ENCODE measurements around the gene WDR31. TPM values are rescaled to one million over a fixed set of nuclear protein-coding genes. Genes with fewer than 3 reads are reported as not detected.

Gene WDR31
- total and polyA plus RNA-seq, 2 experiments from 2014 or later, result 0.97 to 3.1 TPM

GRCh38 chr9:113301548-113301947, 38.5 kb downstream of the WDR31 start:
- H3K36me3 ChIP-seq (ENCODE audit: low read depth), result no peaks in the 10 kb centered on the region
- no peak overlapping the region for H3K9ac ChIP-seq
- no peak overlapping the region for H3K4me3 ChIP-seq
- H4K20me1 ChIP-seq (ENCODE audit: insufficient read depth), result no peaks in the 10 kb centered on the region
- no peaks in the 10 kb centered on the region for H3K27me3 ChIP-seq (replicated peaks; ENCODE audit: insufficient read depth)
- in situ Hi-C loops (cut with MboI), result no loop called here
- no peaks in the 10 kb centered on the region for H3K9me3 ChIP-seq (ENCODE audit: low read depth)
- no peak for DNase-seq
- no peaks in the 10 kb centered on the region for H3K4me1 ChIP-seq (ENCODE audit: insufficient read depth)
- WGBS, 2 experiments (ENCODE audit: low coverage in 1 of 2, low lambda C conversion rate in 2 of 2, missing lambda C conversion rate in 2 of 2), result 65% methylated on average over 8 of the region's 8 CpGs
- no peak overlapping the region for H3K27ac ChIP-seq
- no peaks in the 10 kb centered on the region for H3K9me2 ChIP-seq (ENCODE audit: insufficient read depth)
- no peak for TF ChIP-seq EZH2 (IDR thresholded peaks at IDR 0.05; ENCODE audit: insufficient read depth, poor library complexity, severe bottlenecking)
- no peak for TF ChIP-seq EZH2phosphoT487 (IDR thresholded peaks at IDR 0.05; ENCODE audit: insufficient read depth, low read depth)
- no peak overlapping the region for H3K4me2 ChIP-seq (ENCODE audit: unreplicated experiment)
- no peaks in the 10 kb centered on the region for H3K79me2 ChIP-seq (ENCODE audit: insufficient read depth)
- H2AFZ ChIP-seq, result no peak overlapping the region
- no peaks in the 10 kb centered on the region for H3F3A ChIP-seq (ENCODE audit: insufficient read depth)

- Histone ChIP-seq H3K4me2 (ENCODE audit: unreplicated experiment) (no peak overlapping the region), H3K4me3 (no peak overlapping the region), H3K9me3 (ENCODE audit: low read depth) (no peaks in the 10 kb centered on the region), H3K27me3 (replicated peaks; ENCODE audit: insufficient read depth) (no peaks in the 10 kb centered on the region), H3K9me2 (ENCODE audit: insufficient read depth) (no peaks in the 10 kb centered on the region), H3K79me2 (ENCODE audit: insufficient read depth) (no peaks in the 10 kb centered on the region), H3K27ac (no peak overlapping the region), H3K36me3 (ENCODE audit: low read depth) (no peaks in the 10 kb centered on the region), H3F3A (ENCODE audit: insufficient read depth) (no peaks in the 10 kb centered on the region), H2AFZ (no peak overlapping the region), H4K20me1 (ENCODE audit: insufficient read depth) (no peaks in the 10 kb centered on the region), H3K9ac (no peak overlapping the region), H3K4me1 (ENCODE audit: insufficient read depth) (no peaks in the 10 kb centered on the region)
- peak; percentile 9 for DNase-seq
- TF ChIP-seq EZH2 (IDR thresholded peaks at IDR 0.05; ENCODE audit: insufficient read depth, poor library complexity, severe bottlenecking) (no peak), EZH2phosphoT487 (IDR thresholded peaks at IDR 0.05; ENCODE audit: insufficient read depth, low read depth) (no peak)
- in situ Hi-C loops (cut with MboI), result no loop called here
- 66 to 67% methylated on average over 8 of the region's 8 CpGs for WGBS, 2 experiments (ENCODE audit: low coverage in 1 of 2, low lambda C conversion rate in 2 of 2, missing lambda C conversion rate in 2 of 2)
Measured at GRCh38 chr9:113299800-113300292, 40.2 kb downstream of the WDR31 start.

GRCh38 chr9:113298924-113299770, 40.9 kb downstream of the WDR31 start:
- WGBS, 2 experiments (ENCODE audit: low coverage in 1 of 2, low lambda C conversion rate in 2 of 2, missing lambda C conversion rate in 2 of 2), result 72 to 76% methylated on average over 15 of the region's 15 CpGs

GRCh38 chr9:113298311-113298710, 41.8 kb downstream of the WDR31 start:
- H3K27me3 ChIP-seq (replicated peaks; ENCODE audit: insufficient read depth), result no peaks in the 10 kb centered on the region
- H4K20me1 ChIP-seq (ENCODE audit: insufficient read depth), result no peaks in the 10 kb centered on the region
- no peak for TF ChIP-seq EZH2 (IDR thresholded peaks at IDR 0.05; ENCODE audit: insufficient read depth, poor library complexity, severe bottlenecking)
- no peak for TF ChIP-seq EZH2phosphoT487 (IDR thresholded peaks at IDR 0.05; ENCODE audit: insufficient read depth, low read depth)
- no peaks in the 10 kb centered on the region for H3K79me2 ChIP-seq (ENCODE audit: insufficient read depth)
- H3K4me2 ChIP-seq (ENCODE audit: unreplicated experiment), result no peak overlapping the region
- no peak for DNase-seq
- H3K4me3 ChIP-seq, result no peak overlapping the region
- no peaks in the 10 kb centered on the region for H3K9me2 ChIP-seq (ENCODE audit: insufficient read depth)
- no peak overlapping the region for H2AFZ ChIP-seq
- H3K4me1 ChIP-seq (ENCODE audit: insufficient read depth), result peaks cover 8% of the 10 kb centered on the region
- no peaks in the 10 kb centered on the region for H3K36me3 ChIP-seq (ENCODE audit: low read depth)
- H3F3A ChIP-seq (ENCODE audit: insufficient read depth), result peaks cover 7% of the 10 kb centered on the region
- in situ Hi-C loops (cut with MboI), result no loop called here
- H3K27ac ChIP-seq, result no peak overlapping the region
- H3K9me3 ChIP-seq (ENCODE audit: low read depth), result no peaks in the 10 kb centered on the region
- WGBS, 2 experiments (ENCODE audit: low coverage in 1 of 2, low lambda C conversion rate in 2 of 2, missing lambda C conversion rate in 2 of 2), result 79 to 81% methylated on average over 8 of the region's 8 CpGs
- H3K9ac ChIP-seq, result no peak overlapping the region

More at GRCh38 chr9:113298924-113299770, 40.9 kb downstream of the WDR31 start:
- Histone ChIP-seq H3K4me1 (ENCODE audit: insufficient read depth) (0 out of 2 replicates have a peak, but pooled peaks cover under 1% of the 10 kb centered on the region), H3K4me2 (ENCODE audit: unreplicated experiment) (no peak overlapping the region), H3K27me3 (replicated peaks; ENCODE audit: insufficient read depth) (no peaks in the 10 kb centered on the region), H3F3A (ENCODE audit: insufficient read depth) (no peaks in the 10 kb centered on the region; the same call in 1 of the 2 replicates), H3K79me2 (ENCODE audit: insufficient read depth) (no peaks in the 10 kb centered on the region), H3K9ac (no peak overlapping the region), H3K4me3 (no peak overlapping the region), H3K36me3 (ENCODE audit: low read depth) (no peaks in the 10 kb centered on the region), H3K9me2 (ENCODE audit: insufficient read depth) (no peaks in the 10 kb centered on the region), H3K27ac (no peak overlapping the region), H2AFZ (no peak overlapping the region), H4K20me1 (ENCODE audit: insufficient read depth) (no peaks in the 10 kb centered on the region), H3K9me3 (ENCODE audit: low read depth) (no peaks in the 10 kb centered on the region)
- no peak for DNase-seq
- TF ChIP-seq EZH2phosphoT487 (IDR thresholded peaks at IDR 0.05; ENCODE audit: insufficient read depth, low read depth) (no peak), EZH2 (IDR thresholded peaks at IDR 0.05; ENCODE audit: insufficient read depth, poor library complexity, severe bottlenecking) (no peak)
- in situ Hi-C loops (cut with MboI), result no loop called here
